Loucy (cell line): Measurements from ENCODE around the gene PLPP4.
A peak's percentile ranks its signal among the peaks of the same experiment; 100 is the strongest.

Experiments
- H2AFZ ChIP-seq: fragments of 200-600 bp; sonication (generic); 2 replicates; pipeline ENCODE4 v1.6.0; 2016; ENCODE audit warnings: antibody characterized with exemption, mild to moderate bottlenecking, low read length, moderate library complexity
- H3F3A ChIP-seq: fragments of 200-600 bp; 2 replicates; pipeline ENCODE4 v1.6.0; 2016; ENCODE audit warnings: antibody characterized with exemption, low read depth, mild to moderate bottlenecking
- H3K27me3 ChIP-seq: fragments of 200-600 bp; sonication (generic); 2 replicates; pipeline ENCODE4 v1.6.1; 2014; ENCODE audit warnings: low read length, mild to moderate bottlenecking; ENCODE audit not compliant: insufficient read depth, poor library complexity, severe bottlenecking
- H3K36me3 ChIP-seq: fragments of 200-600 bp; sonication (generic); 2 replicates; pipeline ENCODE4 v1.6.1; 2016; ENCODE audit warnings: low read length; ENCODE audit not compliant: insufficient read depth
- H3K4me1 ChIP-seq: fragments of 200-600 bp; sonication (generic); 2 replicates; pipeline ENCODE4 v1.5.1; 2014; ENCODE audit warnings: low read length, mild to moderate bottlenecking; ENCODE audit not compliant: insufficient read depth, poor library complexity, severe bottlenecking
- H3K4me2 ChIP-seq: fragments of 200-600 bp; sonication (generic); 2 replicates; pipeline ENCODE4 v1.6.0; 2014; ENCODE audit warnings: antibody characterized with exemption, low read length, low read depth, mild to moderate bottlenecking; ENCODE audit not compliant: poor library complexity, severe bottlenecking
- H3K4me3 ChIP-seq: fragments of 200-600 bp; sonication (generic); 2 replicates; pipeline ENCODE4 v1.5.1; 2014; ENCODE audit warnings: low read length, mild to moderate bottlenecking, mixed read lengths; ENCODE audit not compliant: poor library complexity, severe bottlenecking
- H3K79me2 ChIP-seq: fragments of 200-600 bp; sonication (generic); 2 replicates; pipeline ENCODE4 v1.6.1; 2014; ENCODE audit warnings: low read length; ENCODE audit not compliant: insufficient read depth
- H3K9ac ChIP-seq: fragments of 200-600 bp; sonication (generic); 2 replicates; pipeline ENCODE4 v1.6.0; 2014; ENCODE audit warnings: mild to moderate bottlenecking, low read depth, low read length, moderate library complexity; ENCODE audit not compliant: poor library complexity, severe bottlenecking
- H3K9me2 ChIP-seq: fragments of 200-600 bp; sonication (generic); replicated peaks from 2 replicates; pipeline ENCODE4 v1.6.1; 2016; ENCODE audit warnings: low read depth, low read length, mixed read lengths
- H3K9me3 ChIP-seq: fragments of 200-600 bp; sonication (generic); 2 replicates; pipeline ENCODE4 v1.6.1; 2014; ENCODE audit warnings: mild to moderate bottlenecking, antibody characterized with exemption, low read length, low read depth; ENCODE audit not compliant: insufficient read depth
- H4K20me1 ChIP-seq: fragments of 200-600 bp; sonication (generic); 2 replicates; pipeline ENCODE4 v1.6.0; 2014; ENCODE audit warnings: antibody characterized with exemption, low read length, mild to moderate bottlenecking; ENCODE audit not compliant: insufficient read depth, poor library complexity, severe bottlenecking
- EZH2phosphoT487 ChIP-seq: fragments of 200-600 bp; IDR thresholded peaks from 2 replicates; pipeline ENCODE4 v1.6.1; 2018; ENCODE audit warnings: antibody characterized with exemption, mild to moderate bottlenecking, moderate library complexity, borderline replicate concordance
- TF ChIP-seq, protein P1 (sequence below): fragments of 200-600 bp; sonication (generic); conservative IDR thresholded peaks from 2 replicates; pipeline ENCODE4 v1.5.1; 2014; ENCODE audit warnings: mild to moderate bottlenecking, antibody characterized with exemption, low read length

The PLPP4 gene

DNA sequence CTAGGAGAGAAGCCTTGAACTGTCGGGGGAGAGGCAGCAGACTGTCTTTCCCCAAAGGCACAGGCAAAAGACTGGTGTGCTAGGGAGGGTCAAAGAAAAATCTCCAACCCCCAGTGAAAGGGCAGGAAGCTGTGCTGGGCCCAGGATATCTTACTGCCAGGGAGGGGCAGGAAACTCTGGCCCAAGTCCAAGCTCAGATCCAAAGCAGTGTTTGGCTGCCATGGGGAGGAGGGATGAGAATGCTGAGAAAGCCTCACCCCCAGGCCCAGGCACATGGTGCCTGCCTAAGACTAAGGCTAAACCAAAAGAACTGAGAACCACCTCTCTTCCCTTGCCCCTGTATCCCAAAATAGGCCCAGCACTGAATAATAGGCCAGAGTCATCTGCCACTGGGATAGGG, 171.2 kb downstream of the PLPP4 start:
- H3K4me1 ChIP-seq, result peaks cover 13% of the 10 kb centered on the region
- H3K9me2 ChIP-seq, result no peaks in the 10 kb centered on the region
- H3K4me2 ChIP-seq, result no peak overlapping the region
- H3K9ac ChIP-seq, result no peak overlapping the region
- no peak overlapping the region for H3K4me3 ChIP-seq
- no peaks in the 10 kb centered on the region for H3F3A ChIP-seq
- peak overlapping the region; percentile 22 for H2AFZ ChIP-seq
- H3K27me3 ChIP-seq, result no peaks in the 10 kb centered on the region
- no peaks in the 10 kb centered on the region for H3K36me3 ChIP-seq
- no peaks in the 10 kb centered on the region for H3K79me2 ChIP-seq
- TF ChIP-seq, protein P1, sequence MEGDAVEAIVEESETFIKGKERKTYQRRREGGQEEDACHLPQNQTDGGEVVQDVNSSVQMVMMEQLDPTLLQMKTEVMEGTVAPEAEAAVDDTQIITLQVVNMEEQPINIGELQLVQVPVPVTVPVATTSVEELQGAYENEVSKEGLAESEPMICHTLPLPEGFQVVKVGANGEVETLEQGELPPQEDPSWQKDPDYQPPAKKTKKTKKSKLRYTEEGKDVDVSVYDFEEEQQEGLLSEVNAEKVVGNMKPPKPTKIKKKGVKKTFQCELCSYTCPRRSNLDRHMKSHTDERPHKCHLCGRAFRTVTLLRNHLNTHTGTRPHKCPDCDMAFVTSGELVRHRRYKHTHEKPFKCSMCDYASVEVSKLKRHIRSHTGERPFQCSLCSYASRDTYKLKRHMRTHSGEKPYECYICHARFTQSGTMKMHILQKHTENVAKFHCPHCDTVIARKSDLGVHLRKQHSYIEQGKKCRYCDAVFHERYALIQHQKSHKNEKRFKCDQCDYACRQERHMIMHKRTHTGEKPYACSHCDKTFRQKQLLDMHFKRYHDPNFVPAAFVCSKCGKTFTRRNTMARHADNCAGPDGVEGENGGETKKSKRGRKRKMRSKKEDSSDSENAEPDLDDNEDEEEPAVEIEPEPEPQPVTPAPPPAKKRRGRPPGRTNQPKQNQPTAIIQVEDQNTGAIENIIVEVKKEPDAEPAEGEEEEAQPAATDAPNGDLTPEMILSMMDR, result no peak
- no peak for TF ChIP-seq EZH2phosphoT487
- no peaks in the 10 kb centered on the region for H4K20me1 ChIP-seq
- no peaks in the 10 kb centered on the region for H3K9me3 ChIP-seq

DNA sequence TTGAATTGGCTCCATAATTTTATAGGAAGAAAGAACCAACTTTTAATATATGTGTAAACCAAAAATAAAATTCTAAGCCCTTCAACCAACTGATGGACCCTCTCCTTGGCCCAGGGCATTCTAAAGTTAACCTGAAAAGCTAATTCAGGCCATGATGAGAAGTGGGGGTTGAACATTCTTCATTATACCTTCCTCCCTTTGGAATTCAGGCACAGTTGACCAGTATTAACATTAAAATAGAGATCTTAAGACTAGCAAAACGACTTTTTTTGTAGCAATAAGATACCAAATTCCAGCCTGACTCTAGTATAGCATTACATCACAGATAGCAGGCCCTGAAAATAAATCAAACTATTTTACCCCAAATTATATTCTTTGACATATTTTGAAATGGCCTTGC, 173.2 kb downstream of the PLPP4 start:
- Histone ChIP-seq H3K9me2 (no peaks in the 10 kb centered on the region), H3K4me3 (no peak overlapping the region), H4K20me1 (no peaks in the 10 kb centered on the region), H3K9me3 (no peaks in the 10 kb centered on the region), H3K4me2 (no peak overlapping the region), H3F3A (no peaks in the 10 kb centered on the region), H3K27me3 (no peaks in the 10 kb centered on the region), H2AFZ (no peak overlapping the region), H3K4me1 (peaks cover 14% of the 10 kb centered on the region), H3K9ac (no peak overlapping the region), H3K79me2 (no peaks in the 10 kb centered on the region), H3K36me3 (no peaks in the 10 kb centered on the region)
- TF ChIP-seq, protein P1, result no peak
- TF ChIP-seq EZH2phosphoT487, result no peak

DNA sequence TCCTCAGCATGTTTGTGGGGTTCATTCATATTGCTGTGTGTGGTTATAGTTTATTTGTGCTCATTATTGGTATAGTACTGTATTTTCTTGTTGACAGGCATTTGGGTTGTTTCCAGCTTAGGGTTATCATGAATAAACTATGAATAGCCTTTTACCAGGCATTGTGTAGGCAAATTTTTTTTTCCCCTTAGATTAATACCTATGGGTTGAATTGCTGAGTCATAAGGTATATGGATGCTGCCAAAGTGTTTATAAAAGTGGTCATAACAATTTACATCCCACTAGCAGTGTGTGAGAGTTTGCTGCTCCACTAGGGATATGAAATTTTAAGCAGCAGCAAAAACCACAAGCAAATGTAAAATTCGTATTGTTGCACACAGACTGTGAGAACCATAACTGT, 175.0 kb downstream of the PLPP4 start:
- no peaks in the 10 kb centered on the region for H4K20me1 ChIP-seq
- no peaks in the 10 kb centered on the region for H3F3A ChIP-seq
- H3K27me3 ChIP-seq, result no peaks in the 10 kb centered on the region
- H3K9me2 ChIP-seq, result no peaks in the 10 kb centered on the region
- H3K9ac ChIP-seq, result no peak overlapping the region
- H3K79me2 ChIP-seq, result no peaks in the 10 kb centered on the region
- TF ChIP-seq, protein P1, result no peak
- H3K4me3 ChIP-seq, result no peak overlapping the region
- no peaks in the 10 kb centered on the region for H3K9me3 ChIP-seq
- no peaks in the 10 kb centered on the region for H3K36me3 ChIP-seq
- H2AFZ ChIP-seq, result no peak overlapping the region
- no peak overlapping the region for H3K4me2 ChIP-seq
- H3K4me1 ChIP-seq, result peaks cover 26% of the 10 kb centered on the region
